ENCODE measurements around the gene NDUFAF3.

DNA sequence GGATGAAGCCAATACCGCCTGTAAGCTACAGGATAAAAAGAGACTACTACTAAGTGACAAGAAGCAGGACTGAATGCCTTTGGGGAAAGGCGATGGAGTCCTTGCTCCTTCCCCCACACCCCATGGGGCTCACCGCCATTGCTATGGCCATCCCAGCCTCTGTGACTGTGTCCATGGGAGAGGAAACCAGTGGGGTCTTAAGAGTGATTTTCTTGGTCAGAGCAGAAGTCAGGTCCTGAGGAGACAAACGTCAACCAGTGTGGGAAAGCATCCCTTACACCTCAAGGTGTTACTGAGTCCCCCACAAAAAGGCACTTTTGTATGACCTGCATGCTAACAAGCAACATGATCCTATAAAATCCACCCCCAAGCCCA, 6.4 kb downstream of the NDUFAF3 start:
- TF ChIP-seq, protein P1, sequence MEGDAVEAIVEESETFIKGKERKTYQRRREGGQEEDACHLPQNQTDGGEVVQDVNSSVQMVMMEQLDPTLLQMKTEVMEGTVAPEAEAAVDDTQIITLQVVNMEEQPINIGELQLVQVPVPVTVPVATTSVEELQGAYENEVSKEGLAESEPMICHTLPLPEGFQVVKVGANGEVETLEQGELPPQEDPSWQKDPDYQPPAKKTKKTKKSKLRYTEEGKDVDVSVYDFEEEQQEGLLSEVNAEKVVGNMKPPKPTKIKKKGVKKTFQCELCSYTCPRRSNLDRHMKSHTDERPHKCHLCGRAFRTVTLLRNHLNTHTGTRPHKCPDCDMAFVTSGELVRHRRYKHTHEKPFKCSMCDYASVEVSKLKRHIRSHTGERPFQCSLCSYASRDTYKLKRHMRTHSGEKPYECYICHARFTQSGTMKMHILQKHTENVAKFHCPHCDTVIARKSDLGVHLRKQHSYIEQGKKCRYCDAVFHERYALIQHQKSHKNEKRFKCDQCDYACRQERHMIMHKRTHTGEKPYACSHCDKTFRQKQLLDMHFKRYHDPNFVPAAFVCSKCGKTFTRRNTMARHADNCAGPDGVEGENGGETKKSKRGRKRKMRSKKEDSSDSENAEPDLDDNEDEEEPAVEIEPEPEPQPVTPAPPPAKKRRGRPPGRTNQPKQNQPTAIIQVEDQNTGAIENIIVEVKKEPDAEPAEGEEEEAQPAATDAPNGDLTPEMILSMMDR (IDR thresholded peaks at IDR 0.05; ENCODE audit: low read depth, low read length, missing input control): no peak
- TF ChIP-seq, protein P2, sequence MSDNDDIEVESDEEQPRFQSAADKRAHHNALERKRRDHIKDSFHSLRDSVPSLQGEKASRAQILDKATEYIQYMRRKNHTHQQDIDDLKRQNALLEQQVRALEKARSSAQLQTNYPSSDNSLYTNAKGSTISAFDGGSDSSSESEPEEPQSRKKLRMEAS (IDR thresholded peaks at IDR 0.05): no peak
- TF ChIP-seq, protein P3, sequence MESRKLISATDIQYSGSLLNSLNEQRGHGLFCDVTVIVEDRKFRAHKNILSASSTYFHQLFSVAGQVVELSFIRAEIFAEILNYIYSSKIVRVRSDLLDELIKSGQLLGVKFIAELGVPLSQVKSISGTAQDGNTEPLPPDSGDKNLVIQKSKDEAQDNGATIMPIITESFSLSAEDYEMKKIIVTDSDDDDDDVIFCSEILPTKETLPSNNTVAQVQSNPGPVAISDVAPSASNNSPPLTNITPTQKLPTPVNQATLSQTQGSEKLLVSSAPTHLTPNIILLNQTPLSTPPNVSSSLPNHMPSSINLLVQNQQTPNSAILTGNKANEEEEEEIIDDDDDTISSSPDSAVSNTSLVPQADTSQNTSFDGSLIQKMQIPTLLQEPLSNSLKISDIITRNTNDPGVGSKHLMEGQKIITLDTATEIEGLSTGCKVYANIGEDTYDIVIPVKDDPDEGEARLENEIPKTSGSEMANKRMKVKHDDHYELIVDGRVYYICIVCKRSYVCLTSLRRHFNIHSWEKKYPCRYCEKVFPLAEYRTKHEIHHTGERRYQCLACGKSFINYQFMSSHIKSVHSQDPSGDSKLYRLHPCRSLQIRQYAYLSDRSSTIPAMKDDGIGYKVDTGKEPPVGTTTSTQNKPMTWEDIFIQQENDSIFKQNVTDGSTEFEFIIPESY (IDR thresholded peaks at IDR 0.05): no peak
